NCI-H128 (cell line): ENCODE data around the gene TBC1D5.

Experiments
- DNase-seq: peaks from one replicate; lab custom pipeline; 2025; ENCODE audit not compliant: unreplicated experiment; lab: John Stamatoyannopoulos, UW

The TBC1D5 gene

GRCh38 chr3:17310983-17311382, 431.4 kb downstream of the TBC1D5 start:
- no peak for DNase-seq

GRCh38 chr3:17307887-17308286, 434.5 kb downstream of the TBC1D5 start:
- DNase-seq = no peak

- no peak for DNase-seq
Observed at GRCh38 chr3:17307482-17307881, 434.9 kb downstream of the TBC1D5 start.

DNA sequence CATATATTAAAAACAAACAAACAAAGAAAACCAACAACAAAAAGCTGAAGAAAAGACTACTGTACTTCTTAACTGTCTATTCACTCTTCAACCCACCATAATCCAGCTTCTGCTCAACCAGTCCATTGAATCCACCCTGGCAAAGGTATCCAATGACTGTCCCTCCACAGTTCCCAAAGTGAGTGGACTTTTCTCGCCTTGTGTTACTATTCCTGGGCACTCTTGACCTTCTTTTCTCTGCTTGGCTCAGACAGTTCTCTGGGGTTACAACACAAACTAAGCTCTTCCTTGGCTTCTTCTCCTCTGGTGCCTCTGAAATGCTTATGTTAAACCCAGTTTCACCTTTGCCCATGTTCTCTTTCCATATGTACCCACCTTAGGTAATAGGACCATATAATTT, 437.5 kb downstream of the TBC1D5 start:
- no peak for DNase-seq

DNA sequence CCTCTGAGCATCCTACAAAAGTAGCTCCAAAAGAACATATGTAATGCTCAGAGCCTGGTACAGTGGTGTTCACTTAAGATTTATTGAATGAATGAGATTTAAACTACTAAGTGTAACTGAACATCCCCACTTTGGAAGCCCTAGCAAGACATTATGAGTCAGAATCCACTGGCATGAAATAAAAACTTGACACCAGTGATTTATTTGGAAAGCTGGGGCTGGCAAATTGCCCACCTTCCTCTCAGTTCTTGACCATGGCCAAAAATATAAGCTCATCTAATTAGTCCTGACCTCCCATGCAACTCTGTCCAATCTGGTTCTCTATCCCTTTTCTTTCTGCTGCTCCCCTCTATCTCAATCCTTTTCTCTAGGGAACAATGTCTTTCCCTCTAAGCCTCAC, 439.7 kb downstream of the TBC1D5 start:
- no peak for DNase-seq

GRCh38 chr3:17302170-17302569, 440.3 kb downstream of the TBC1D5 start:
- DNase-seq = no peak

- no peak for DNase-seq
Observed at GRCh38 chr3:17301271-17301670, 441.2 kb downstream of the TBC1D5 start.

- DNase-seq = no peak
Observed at GRCh38 chr3:17300441-17300840, 442.0 kb downstream of the TBC1D5 start.

DNA sequence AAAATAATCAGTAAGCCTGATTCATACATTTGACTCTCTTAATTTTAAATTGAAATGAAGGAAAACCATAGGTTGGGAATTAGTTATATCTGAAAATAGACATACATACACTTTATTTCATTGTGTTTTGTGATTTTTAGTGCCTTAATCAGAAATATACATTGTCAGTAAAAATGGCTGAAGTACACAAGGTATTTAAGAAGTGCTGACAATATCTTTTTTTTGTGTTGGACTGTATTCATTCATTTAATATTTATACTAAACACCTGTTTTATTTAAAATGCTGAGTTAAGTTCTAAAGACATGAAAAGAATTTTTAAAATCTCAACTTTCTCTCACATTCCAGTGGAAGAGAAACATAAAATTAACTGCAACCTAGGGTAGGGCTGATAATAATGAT, 444.4 kb downstream of the TBC1D5 start:
- DNase-seq = no peak

DNA sequence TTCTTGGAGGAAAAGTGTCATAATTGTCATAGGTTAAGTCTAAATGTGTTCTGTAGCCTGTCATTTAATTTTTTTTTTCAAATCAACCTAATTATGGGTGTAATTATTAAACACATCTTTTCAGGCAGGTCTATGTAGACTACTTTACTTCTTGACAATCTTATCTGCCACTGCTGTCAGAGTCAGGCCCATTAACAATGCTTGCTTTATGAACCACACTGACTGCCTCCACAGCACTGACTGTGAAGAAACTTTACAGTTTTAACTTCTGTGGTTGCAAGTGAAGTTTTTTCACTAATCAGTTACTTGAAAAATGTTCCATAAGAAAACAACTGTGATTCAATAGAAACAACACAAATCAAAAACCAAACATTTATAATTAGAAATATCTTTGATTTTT, 449.9 kb downstream of the TBC1D5 start:
- no peak for DNase-seq

- DNase-seq = no peak
Observed at GRCh38 chr3:17290894-17291293, 451.5 kb downstream of the TBC1D5 start.

DNA sequence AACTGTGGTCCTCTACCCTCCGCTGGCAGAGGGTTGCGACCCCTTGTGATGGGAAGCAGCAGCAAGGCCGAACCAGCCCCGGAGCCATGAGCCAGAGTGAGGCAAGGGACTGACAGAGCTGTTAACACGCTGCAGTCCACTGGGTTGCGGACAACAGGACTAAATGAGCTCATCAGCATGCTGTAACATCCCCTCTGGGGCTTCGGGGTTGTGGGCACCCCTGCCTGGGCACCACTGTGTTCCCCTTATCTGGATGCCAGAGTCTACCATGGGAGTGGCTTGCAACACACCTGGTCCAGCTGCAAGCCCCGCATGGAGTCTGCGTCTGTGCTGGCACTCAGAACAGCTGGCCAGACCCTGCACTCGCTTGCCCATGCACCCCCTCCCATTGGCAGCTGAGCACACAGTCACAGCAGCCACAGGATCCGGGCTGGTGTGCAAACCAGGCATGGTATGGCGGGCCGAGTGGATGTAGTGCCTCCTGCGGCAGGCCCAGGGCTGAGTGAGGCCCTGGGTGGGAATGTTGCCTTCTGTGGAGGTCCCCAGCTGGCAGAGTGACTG, 453.5 kb downstream of the TBC1D5 start:
- DNase-seq = no peak

- DNase-seq = no peak
Observed at GRCh38 chr3:17287006-17287689, 455.3 kb downstream of the TBC1D5 start.

- DNase-seq = no peak
Observed at GRCh38 chr3:17278006-17278405, 464.4 kb downstream of the TBC1D5 start.

- no peak for DNase-seq
Observed at GRCh38 chr3:17266846-17267245, 475.6 kb downstream of the TBC1D5 start.

DNA sequence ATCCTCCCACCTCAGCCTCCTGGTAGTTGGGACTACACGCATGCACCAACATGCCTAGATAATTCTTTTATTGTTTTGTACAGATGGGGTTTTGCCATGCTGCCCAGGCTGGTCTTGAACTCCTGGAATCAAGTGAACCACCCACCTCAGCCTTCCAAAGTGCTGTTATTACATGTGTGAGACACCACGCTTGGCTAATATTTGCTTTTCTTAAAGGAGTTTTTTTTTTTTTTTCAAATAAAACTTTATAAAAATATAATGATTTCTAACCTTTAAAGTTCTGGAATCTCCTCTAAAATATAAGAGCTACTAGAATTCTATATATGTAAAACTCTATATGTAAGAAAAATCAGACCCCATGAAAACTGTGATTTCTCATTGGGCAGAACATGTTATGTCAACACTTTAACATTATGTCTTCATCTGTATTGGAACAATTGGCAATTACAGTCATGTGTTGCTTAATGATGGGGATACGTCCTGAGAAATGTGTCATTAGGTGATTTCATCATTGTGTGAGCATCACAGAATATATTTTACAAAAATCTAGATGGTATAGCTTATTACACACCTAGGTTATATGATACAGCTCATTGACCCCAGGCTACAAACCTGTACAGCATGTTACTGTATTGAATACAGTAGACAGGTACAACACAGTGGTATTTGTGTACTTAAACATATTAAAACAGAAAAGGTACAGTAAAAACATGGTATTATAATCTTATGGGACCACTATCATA, 480.6 kb downstream of the TBC1D5 start:
- no peak for DNase-seq

DNA sequence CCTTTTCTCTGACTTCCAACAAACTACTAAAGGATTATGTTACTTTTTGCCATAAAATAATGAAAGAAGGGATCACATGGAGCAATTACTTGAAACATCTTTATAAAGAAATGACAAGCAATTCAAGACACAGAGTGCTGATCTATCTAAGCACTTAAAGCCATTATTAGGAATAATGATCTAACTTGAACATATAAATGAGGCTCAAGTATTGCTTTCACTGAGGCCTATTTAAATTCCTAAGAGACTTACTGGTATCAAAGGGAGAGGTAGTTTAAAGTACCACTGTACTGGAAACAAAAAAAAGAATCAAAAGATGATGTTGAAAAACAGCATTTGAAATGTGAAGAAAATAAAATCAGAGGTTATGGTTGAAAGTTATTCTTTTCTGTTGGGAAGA, 482.2 kb downstream of the TBC1D5 start:
- DNase-seq = no peak

DNA sequence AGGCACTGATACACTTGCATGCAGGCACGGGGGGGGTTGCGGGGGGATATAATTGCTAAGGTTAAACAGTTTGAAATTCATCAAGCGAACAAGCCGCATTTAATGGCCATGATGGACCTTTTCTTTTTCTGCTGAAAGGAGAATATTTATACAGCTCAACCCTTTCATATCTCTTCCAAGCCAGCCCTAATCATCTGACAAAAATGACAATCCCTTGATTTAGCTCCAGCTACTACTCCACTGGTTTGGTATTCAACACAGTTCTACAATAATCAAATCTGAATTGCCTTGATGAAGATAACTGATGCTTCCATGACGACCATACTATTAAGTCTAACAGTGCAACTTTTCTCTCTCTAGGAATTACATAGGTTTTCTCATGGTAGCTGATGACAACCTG, 482.7 kb downstream of the TBC1D5 start:
- DNase-seq = no peak

DNA sequence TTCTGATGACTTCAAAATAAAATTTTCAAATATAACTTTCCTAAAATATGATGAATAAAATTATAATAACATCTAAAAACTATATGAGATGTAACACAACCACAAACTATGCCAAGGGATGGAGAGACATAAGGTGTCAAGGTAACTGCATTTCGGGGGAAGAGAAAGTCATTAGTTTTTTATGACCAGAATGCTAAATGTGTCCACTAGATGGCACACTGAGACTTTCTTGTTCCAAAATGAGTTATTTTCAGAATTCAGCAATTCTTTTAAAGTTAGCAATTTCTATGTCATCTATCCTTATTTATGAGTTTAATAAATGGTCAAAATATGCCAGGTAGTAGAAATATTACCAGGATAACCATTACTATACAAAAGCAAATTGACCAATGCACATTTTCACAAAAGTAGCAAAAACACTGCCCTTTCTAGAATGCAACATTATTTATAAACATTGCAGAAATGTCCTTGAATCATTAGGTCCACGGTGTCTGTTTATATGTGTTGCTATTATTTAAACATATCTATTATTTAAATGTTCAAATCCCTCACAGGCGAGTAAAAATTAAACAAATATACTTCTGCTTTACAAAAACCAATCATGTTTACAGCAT, 483.5 kb downstream of the TBC1D5 start:
- DNase-seq = no peak

DNA sequence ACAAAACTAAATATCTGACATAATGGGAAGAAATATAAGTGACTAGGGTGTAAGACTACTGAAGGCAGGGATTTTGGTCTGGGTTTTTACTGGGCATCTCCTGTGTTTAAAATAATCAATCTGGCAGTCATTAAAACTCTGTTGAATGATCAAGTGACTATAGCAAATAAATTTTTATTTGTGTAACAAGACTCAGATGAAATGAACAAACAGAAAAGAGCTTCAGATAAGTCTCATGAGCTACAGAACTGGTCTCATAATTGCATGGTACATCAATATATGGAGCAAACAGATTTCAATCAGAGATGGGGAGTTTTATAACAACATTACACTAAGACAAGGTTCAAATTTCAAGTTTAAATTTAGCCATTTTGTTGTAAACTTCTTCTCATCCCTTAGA, 485.2 kb downstream of the TBC1D5 start:
- no peak for DNase-seq

DNA sequence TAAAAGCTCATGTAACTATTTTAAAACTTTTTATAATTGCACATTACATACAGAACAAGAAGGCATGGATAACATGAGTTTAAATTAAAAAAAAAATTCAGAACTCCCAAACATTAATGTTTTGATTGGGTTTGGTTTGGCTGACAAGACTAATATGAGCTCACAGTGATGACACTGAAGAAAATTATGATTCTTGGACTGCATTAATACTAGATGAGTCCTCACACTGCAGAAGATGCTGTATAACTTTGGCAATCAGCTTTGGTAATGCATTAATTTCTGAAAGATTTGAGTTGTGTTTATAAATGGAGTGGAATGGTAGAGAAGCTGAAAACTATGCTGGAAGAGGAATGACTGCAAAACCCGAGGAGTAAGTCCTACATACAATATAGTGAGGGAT, 498.8 kb downstream of the TBC1D5 start:
- DNase-seq = no peak

DNA sequence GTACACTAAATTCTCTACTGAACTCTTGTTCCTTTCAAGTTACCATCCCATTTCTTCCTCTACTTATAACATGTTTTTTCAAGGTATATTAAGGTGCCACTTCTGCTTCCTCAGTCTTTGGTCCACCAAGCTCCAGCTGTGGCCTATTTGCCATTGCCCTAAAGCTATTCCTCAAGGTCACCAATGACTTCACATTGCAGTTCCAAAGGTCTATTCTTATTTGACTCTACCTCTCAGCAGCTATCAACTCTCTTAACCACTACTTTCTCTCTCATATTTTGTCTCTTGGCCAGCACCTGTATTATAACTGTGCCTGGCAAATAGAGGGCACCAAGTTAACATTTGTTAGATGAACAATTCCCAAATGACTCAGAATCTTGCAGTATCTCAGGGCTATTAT, 503.0 kb downstream of the TBC1D5 start:
- DNase-seq = no peak
